Suprapubic skin (tissue), 3 donors: ENCODE results near the gene CCDC85B.

Source experiments
- CTCF ChIP-seq, 2 donors: fragments of 200-600 bp in 1 of 2; fragments of 450-650 bp in 1 of 2; sonication (generic) in 1 of 2; IDR thresholded peaks; one replicate each; pipeline ENCODE4 v1.5.1; 2016 to 2019; ENCODE audit warnings: antibody characterized with exemption in 2 of 2, mild to moderate bottlenecking in 1 of 2, moderate library complexity in 1 of 2
- POLR2A ChIP-seq, 2 donors: fragments of 450-650 bp; IDR thresholded peaks; one replicate each; pipeline ENCODE4 v1.6.1; 2017; ENCODE audit warnings: antibody characterized with exemption in 2 of 2, mild to moderate bottlenecking in 2 of 2, moderate library complexity in 2 of 2

DNA sequence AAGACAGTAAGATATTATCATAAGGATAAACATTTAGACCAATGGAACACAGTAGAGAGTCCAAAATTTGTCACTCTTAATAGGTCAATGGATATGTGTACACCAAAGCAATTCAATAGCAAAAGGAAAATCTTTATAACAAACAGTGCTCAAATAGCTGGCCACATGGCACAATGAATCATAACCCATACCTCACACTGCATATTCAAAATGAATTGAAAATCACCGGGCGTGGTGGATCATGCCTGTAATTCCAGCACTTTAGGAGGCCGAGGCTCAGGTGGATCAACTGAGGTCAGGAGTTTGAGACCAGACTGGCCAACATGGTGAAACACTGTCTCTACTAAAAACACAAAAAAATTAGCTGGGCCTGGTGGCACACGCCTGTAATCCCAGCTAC, 48.3 kb upstream of the CCDC85B start:
- TF ChIP-seq CTCF (IDR thresholded peaks at IDR 0.05), result no peak
- no peak for TF ChIP-seq POLR2A (IDR thresholded peaks at IDR 0.05)
